Neural cell (in vitro differentiated cells): Measurements from ENCODE around the gene FAM83F. TPM values are rescaled to one million over a fixed set of nuclear protein-coding genes. Genes with fewer than 3 reads are reported as not detected.

Source experiments
- H2AFZ ChIP-seq: fragments of 200-600, 300-800 bp; sonication (generic), shearing (Covaris generic); 2 replicates; pipeline ENCODE4 v1.6.0; 2014; ENCODE audit warnings: low read depth, mild to moderate bottlenecking, antibody characterized with exemption, low read length, moderate library complexity
- H3F3A ChIP-seq: fragments of 200-600 bp; shearing (Covaris generic); 2 replicates; pipeline ENCODE4 v1.6.1; 2016; ENCODE audit warnings: mild to moderate bottlenecking, moderate library complexity, mixed read lengths, antibody characterized with exemption, low read length; ENCODE audit not compliant: insufficient read depth, poor library complexity, severe bottlenecking
- H3K27ac ChIP-seq: fragments of 200-600, 300-800 bp; sonication (generic), shearing (Covaris generic); 2 replicates; pipeline ENCODE4 v1.5.1; 2014; ENCODE audit warnings: mild to moderate bottlenecking, low read length, moderate library complexity
- H3K27me3 ChIP-seq: fragments of 300-800, 200-600 bp; sonication (generic), shearing (Covaris generic); 2 replicates; pipeline ENCODE4 v1.6.0; 2014; ENCODE audit warnings: mild to moderate bottlenecking, low read depth, low read length, moderate library complexity; ENCODE audit not compliant: insufficient read depth
- H3K36me3 ChIP-seq: fragments of 300-800, 200-600 bp; sonication (generic), shearing (Covaris generic); 2 replicates; pipeline ENCODE4 v1.5.1; 2014; ENCODE audit warnings: mild to moderate bottlenecking, antibody characterized with exemption, low read length, moderate library complexity; ENCODE audit not compliant: insufficient read depth
- H3K4me2 ChIP-seq: fragments of 300-800, 200-600 bp; sonication (generic), shearing (Covaris generic); 2 replicates; pipeline ENCODE4 v1.6.0; 2014; ENCODE audit warnings: mild to moderate bottlenecking, low read length
- H3K4me3 ChIP-seq: fragments of 300-800, 200-600 bp; sonication (generic), shearing (Covaris generic); 2 replicates; pipeline ENCODE4 v1.5.1; 2014; ENCODE audit warnings: mild to moderate bottlenecking, low read length, moderate library complexity
- H3K79me2 ChIP-seq: fragments of 200-600 bp; shearing (Covaris generic); replicated peaks from 2 replicates; pipeline ENCODE4 v1.6.0; 2014; ENCODE audit warnings: mild to moderate bottlenecking, low read length, moderate library complexity; ENCODE audit not compliant: insufficient read depth
- H3K9ac ChIP-seq: fragments of 300-800, 200-600 bp; sonication (generic), shearing (Covaris generic); 2 replicates; pipeline ENCODE4 v1.6.1; 2016; ENCODE audit warnings: mild to moderate bottlenecking, low read length, mixed read lengths
- H3K9me2 ChIP-seq: fragments of 200-600 bp; shearing (Covaris generic); 2 replicates; pipeline ENCODE4 v1.6.1; 2016; ENCODE audit warnings: mild to moderate bottlenecking, low read length, mixed read lengths; ENCODE audit not compliant: insufficient read depth
- H3K9me3 ChIP-seq: fragments of 200-600, 300-800 bp; sonication (generic), shearing (Covaris generic); 2 replicates; pipeline ENCODE4 v1.6.1; 2016; ENCODE audit warnings: mild to moderate bottlenecking, mixed run types, low read length, moderate library complexity, mixed read lengths
- H4K20me1 ChIP-seq: fragments of 200-600 bp; shearing (Covaris generic); 2 replicates; pipeline ENCODE4 v1.6.1; 2016; ENCODE audit warnings: mild to moderate bottlenecking, mixed run types; ENCODE audit not compliant: insufficient read depth
- EP300 ChIP-seq: fragments of 450-650 bp; conservative IDR thresholded peaks from 2 replicates; pipeline ENCODE4 v1.6.1; 2014; ENCODE audit warnings: antibody characterized with exemption, mild to moderate bottlenecking, moderate library complexity; ENCODE audit not compliant: poor library complexity, severe bottlenecking
- EZH2 ChIP-seq: fragments of 200-600, 300-800 bp; shearing (Covaris generic), sonication (generic); IDR thresholded peaks from 2 replicates; pipeline ENCODE4 v1.6.1; 2014; ENCODE audit warnings: antibody characterized with exemption, low read length, borderline replicate concordance, mild to moderate bottlenecking; ENCODE audit not compliant: insufficient read depth, poor library complexity, severe bottlenecking
- MXI1 ChIP-seq: fragments of 450-650 bp; conservative IDR thresholded peaks from 2 replicates; pipeline ENCODE4 v1.6.1; 2014; ENCODE audit warnings: antibody characterized with exemption, mild to moderate bottlenecking; ENCODE audit not compliant: poor library complexity, severe bottlenecking
- POLR2AphosphoS5 ChIP-seq: IDR thresholded peaks from 2 replicates; pipeline ENCODE4 v1.6.1; 2012
- RAD21 ChIP-seq: fragments of 450-650 bp; conservative IDR thresholded peaks from 2 replicates; pipeline ENCODE4 v1.6.1; 2014; ENCODE audit warnings: antibody characterized with exemption, mild to moderate bottlenecking, moderate library complexity
- SMC3 ChIP-seq: fragments of 450-650 bp; conservative IDR thresholded peaks from 2 replicates; pipeline ENCODE4 v1.6.1; 2014; ENCODE audit warnings: antibody characterized with exemption, mild to moderate bottlenecking, moderate library complexity; ENCODE audit not compliant: poor library complexity
- TAF1 ChIP-seq: IDR thresholded peaks from 2 replicates; pipeline ENCODE4 v1.6.1; 2012; ENCODE audit warnings: low read depth
- polyA plus RNA-seq: library from polyadenylated mRNA; depleted of rRNA; stranded (reverse); fragments of >200 nt; gene quantifications from 2 replicates; pipeline ENCODE4 v1.2.3, GENCODE V29; 2014
- TF ChIP-seq, protein P1 (sequence below): fragments of 450-650 bp; IDR thresholded peaks from 2 replicates; pipeline ENCODE4 v1.5.1; 2014; ENCODE audit warnings: antibody characterized with exemption, mild to moderate bottlenecking, moderate library complexity; ENCODE audit not compliant: poor library complexity, severe bottlenecking
- TF ChIP-seq, protein P2 (sequence below): IDR thresholded peaks from 2 replicates; pipeline ENCODE4 v1.6.1; 2012; ENCODE audit warnings: borderline replicate concordance

The FAM83F gene
- polyA plus RNA-seq, 1 donor from 2014 or later = 0.42 TPM

DNA sequence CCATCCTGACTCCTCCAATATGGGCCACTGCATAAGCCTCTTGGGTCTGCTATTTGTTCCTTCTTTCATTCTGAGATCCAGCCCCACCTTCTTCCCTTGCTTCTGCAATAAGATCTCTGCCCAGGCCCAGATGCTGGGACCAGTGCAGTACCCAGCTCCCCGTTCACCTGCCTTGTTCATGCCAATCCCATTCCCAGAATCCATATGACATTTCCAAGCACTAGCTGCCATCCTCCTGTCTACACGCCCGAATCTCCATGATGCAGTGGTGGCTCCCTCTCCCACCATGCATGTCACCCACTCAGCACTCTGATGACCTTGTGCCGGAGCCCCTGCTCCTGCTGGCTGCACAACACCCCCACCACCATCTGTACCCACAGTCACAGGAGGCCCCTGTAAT is 11.4 kb upstream of the FAM83F start:
- Histone ChIP-seq H3K27me3 (no peaks in the 10 kb centered on the region), H2AFZ (no peak overlapping the region), H3K4me3 (no peak overlapping the region), H3K9ac (no peak overlapping the region), H3K9me3 (no peaks in the 10 kb centered on the region), H3K9me2 (no peaks in the 10 kb centered on the region), H3K79me2 (no peaks in the 10 kb centered on the region), H3F3A (no peaks in the 10 kb centered on the region), H3K4me2 (no peak overlapping the region), H3K36me3 (no peaks in the 10 kb centered on the region), H3K27ac (no peak overlapping the region), H4K20me1 (no peaks in the 10 kb centered on the region)
- TF ChIP-seq EP300 (no peak), TAF1 (no peak), MXI1 (no peak), EZH2 (no peak), POLR2AphosphoS5 (no peak), RAD21 (no peak), SMC3 (no peak)
- TF ChIP-seq, protein P1, sequence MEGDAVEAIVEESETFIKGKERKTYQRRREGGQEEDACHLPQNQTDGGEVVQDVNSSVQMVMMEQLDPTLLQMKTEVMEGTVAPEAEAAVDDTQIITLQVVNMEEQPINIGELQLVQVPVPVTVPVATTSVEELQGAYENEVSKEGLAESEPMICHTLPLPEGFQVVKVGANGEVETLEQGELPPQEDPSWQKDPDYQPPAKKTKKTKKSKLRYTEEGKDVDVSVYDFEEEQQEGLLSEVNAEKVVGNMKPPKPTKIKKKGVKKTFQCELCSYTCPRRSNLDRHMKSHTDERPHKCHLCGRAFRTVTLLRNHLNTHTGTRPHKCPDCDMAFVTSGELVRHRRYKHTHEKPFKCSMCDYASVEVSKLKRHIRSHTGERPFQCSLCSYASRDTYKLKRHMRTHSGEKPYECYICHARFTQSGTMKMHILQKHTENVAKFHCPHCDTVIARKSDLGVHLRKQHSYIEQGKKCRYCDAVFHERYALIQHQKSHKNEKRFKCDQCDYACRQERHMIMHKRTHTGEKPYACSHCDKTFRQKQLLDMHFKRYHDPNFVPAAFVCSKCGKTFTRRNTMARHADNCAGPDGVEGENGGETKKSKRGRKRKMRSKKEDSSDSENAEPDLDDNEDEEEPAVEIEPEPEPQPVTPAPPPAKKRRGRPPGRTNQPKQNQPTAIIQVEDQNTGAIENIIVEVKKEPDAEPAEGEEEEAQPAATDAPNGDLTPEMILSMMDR = no peak
- TF ChIP-seq, protein P2, sequence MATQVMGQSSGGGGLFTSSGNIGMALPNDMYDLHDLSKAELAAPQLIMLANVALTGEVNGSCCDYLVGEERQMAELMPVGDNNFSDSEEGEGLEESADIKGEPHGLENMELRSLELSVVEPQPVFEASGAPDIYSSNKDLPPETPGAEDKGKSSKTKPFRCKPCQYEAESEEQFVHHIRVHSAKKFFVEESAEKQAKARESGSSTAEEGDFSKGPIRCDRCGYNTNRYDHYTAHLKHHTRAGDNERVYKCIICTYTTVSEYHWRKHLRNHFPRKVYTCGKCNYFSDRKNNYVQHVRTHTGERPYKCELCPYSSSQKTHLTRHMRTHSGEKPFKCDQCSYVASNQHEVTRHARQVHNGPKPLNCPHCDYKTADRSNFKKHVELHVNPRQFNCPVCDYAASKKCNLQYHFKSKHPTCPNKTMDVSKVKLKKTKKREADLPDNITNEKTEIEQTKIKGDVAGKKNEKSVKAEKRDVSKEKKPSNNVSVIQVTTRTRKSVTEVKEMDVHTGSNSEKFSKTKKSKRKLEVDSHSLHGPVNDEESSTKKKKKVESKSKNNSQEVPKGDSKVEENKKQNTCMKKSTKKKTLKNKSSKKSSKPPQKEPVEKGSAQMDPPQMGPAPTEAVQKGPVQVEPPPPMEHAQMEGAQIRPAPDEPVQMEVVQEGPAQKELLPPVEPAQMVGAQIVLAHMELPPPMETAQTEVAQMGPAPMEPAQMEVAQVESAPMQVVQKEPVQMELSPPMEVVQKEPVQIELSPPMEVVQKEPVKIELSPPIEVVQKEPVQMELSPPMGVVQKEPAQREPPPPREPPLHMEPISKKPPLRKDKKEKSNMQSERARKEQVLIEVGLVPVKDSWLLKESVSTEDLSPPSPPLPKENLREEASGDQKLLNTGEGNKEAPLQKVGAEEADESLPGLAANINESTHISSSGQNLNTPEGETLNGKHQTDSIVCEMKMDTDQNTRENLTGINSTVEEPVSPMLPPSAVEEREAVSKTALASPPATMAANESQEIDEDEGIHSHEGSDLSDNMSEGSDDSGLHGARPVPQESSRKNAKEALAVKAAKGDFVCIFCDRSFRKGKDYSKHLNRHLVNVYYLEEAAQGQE = no peak

DNA sequence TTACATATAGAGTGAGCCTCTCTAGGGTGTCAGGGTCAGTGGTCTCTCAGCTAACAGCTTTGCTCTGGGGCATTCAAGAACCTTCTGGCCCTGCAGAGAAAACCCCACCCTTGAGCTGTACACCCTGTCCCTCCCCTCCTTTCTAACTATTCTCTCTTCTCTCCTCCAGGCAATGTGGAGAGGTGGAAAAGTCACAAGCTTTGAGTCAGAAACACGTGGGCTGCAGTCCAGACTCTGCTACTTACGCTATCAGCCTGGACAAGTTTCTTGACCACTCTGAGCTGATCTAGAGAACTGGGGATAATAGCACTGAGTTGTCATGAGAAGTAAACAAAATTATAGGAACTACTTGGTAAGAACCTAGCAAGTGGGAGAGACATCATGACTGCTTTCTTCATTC is 10.7 kb upstream of the FAM83F start:
- H3K79me2 ChIP-seq = no peaks in the 10 kb centered on the region
- no peaks in the 10 kb centered on the region for H3K9me2 ChIP-seq

More for the DNA sequence above, 10.7 kb upstream of the FAM83F start:
- no peak overlapping the region for H3K27ac ChIP-seq
- H3F3A ChIP-seq = no peaks in the 10 kb centered on the region
- H2AFZ ChIP-seq = no peak overlapping the region
- no peak overlapping the region for H3K4me2 ChIP-seq
- no peaks in the 10 kb centered on the region for H3K27me3 ChIP-seq
- no peaks in the 10 kb centered on the region for H3K9me3 ChIP-seq
- no peak overlapping the region for H3K4me3 ChIP-seq
- H3K9ac ChIP-seq = no peak overlapping the region
- TF ChIP-seq EP300 (no peak), TAF1 (no peak), EZH2 (no peak), RAD21 (no peak), POLR2AphosphoS5 (no peak), SMC3 (no peak), MXI1 (no peak)
- TF ChIP-seq, protein P2 = no peak
- TF ChIP-seq, protein P1 = no peak
- H3K36me3 ChIP-seq = no peaks in the 10 kb centered on the region
- no peaks in the 10 kb centered on the region for H4K20me1 ChIP-seq
